ENCODE results near the gene AMOT.
"Not testable (repeated sequence)": the region's sequence is repeated elsewhere in the genome, so short reads cannot be mapped to it uniquely, and the experiment has no call there.

The AMOT gene

DNA sequence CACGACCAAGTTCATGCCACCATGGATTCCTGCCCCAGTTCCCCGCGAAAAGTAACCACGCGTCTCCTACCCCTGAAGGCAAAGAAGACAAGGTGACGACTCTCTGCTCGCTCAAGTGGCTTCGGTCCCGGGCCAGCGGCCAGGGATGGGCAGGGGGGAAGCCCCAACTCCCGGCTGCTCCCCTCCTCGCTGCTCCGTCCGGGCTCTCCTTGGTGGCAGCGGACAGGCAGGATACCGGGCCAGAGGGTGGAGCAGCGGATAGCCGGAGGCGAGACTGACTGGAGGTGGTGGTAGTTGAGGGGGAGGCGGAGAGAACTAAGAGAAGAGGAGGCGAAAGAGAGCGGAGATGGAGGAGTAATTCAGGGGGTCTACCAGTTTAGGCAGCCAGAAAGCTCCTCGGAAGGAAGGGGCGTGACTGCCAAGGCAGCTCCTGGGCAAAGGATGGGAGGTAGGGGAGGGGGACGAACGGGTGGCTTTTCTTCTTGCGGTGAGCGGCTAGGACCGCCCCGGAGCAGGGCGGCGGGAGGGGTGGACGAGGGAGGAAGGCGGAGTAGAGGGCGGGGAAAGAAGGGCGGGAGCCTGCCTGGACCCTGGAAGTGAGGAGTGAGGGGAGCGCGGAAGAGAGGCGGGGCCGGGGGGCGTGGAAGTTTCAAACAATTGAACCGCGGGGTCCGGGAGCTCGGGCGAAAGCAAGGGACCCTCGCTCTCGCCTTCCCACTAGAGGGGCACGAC lies at the start of gene AMOT:
Gene AMOT, minus strand, starts transcription at position 450 of the 732 bp plus-strand sequence. CDS start 17,705 bp downstream, outside the sequence.
- peak; percentile 26 for DNase-seq

DNA sequence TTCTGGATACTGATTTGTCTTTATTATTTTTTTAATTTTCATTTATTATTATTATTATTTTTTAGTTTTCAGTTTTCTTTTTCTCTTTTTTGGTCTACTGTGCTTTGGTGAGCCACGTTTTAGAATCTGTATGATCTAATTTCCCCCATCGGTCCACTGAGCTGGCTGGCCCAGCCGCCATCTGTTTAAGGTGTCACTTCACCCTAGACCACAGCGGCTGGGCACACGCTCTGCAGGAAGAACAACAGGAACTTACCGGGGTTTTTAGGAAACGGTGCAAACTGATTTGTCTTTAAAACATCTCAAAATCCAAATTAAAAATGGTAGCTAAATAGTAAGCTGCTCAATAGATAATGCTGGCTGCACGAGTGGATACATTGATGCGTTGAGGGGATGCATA lies 48.8 kb upstream of the AMOT start:
- no peak for DNase-seq

- no peak for DNase-seq
These were observed 48.3 kb upstream of the AMOT start for GRCh38 chrX:112888916-112889315.

DNA sequence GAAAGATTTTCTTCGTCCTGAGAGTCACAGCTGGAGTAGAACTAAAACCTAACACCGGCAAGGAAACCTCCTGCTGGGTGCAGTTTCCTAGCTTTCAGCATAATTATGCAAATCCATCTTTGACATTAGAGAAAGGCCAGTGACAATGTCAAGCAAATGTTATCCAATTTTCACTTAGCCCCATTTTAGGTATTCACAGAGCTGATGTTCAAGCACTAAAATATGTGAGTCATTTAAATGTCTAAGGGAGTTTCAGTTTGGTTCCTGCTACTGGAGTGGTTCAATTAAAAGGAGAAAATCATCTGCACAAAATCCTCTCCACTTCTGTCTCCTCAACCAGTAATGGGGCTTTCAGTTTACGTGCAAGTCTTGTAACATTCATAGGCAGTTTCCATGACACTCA lies 37.1 kb upstream of the AMOT start:
- no peak for DNase-seq

DNA sequence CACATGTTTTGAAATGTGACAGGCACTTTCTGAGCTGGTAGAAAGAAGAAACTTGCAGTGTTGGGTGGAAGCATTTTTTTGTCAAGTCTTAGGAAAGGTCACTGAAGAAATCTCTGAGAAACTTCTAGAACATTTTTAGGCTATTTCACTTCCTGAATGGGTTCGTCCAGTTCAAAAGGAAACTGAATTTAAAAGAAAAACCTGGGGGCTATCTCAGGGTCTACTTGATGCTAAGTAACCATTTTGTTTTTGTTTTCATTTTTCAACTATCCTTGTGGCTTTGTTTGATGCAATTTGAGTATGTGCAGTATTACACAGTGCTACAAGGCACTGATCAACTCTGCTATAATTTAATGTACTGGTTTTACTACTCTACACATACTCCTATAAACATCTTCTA lies 34.0 kb upstream of the AMOT start:
- peak; percentile 12 for DNase-seq

DNA sequence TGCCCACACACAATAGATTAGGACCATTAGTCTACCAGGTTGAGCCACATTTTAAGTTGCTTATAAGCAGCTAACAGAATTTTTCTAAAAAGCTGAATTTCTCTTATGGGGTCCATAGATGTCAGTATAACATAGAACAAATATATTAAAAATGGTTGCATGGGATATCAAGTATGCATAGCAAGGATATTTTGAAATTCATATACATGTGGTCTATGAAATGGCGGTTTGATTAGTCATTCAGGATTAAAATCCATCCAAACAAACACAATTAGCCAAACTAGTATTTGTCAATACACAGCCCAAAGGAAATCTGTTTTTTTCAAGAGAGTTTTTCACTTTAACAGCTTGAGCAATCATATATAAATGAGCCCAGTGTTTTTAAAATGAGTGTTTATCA lies 33.5 kb upstream of the AMOT start:
- no peak for DNase-seq

GRCh38 chrX:112868586-112868985 lies 28.0 kb upstream of the AMOT start:
- DNase-seq: no peak

GRCh38 chrX:112867570-112867969 lies 26.9 kb upstream of the AMOT start:
- no peak for DNase-seq

DNA sequence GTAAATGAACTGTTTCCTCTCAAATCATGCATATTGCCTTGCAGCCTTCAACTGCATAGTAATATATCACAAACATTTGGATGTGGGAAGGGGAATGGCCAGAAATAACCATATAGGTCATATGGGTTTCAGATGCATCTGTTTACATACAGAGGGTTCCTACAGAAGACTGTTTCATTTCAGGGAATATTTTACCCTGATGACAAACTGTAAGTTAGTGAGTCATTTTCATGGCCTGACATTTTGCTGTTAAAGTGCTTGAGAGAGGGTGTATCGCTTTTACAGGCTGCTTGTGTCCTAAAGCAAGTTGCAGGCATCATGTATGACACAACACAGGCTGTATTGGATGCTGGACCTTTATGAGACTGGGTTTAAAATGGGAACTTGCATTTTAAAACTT lies 25.5 kb upstream of the AMOT start:
- no peak for DNase-seq

GRCh38 chrX:112865464-112866025 lies 24.9 kb upstream of the AMOT start:
- DNase-seq: no peak

DNA sequence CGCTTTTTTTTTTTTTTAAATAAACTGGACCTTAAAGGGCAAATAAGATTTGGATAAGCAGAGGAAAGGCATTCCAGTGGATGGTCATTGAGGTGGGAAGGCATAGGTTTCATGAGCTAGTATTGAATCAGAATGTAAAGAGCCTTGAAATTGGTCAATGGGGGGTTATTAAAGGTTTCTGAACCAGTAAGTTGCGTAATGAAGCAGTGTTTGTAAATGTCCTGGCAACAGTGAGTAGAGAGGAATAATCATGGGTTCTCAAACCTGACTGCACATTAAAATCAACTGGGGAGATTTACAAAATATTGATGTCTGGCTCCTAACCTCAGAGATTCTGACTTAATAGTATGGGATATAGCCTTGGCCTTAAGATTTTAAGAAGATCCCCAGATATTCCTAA lies 23.2 kb upstream of the AMOT start:
- no peak for DNase-seq

DNA sequence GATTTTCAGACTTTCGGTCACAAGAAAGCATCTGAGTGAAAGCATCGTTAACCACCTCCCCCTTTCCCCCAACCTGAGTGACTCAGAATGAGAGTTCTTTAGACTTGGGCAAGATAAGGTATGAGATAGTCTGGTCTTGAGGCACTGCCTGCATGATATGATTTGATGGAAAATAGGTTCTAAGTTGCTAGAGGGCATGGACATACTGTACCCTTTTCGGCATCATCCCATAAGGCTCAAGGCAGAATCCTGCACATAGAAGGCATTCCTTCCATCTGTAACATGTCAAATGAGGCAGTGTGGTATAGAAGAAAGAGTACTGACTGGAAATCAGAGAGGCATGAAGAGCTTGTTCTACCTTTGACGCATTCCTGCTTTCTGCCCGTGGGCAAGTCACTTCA lies 16.8 kb upstream of the AMOT start:
- no peak for DNase-seq

GRCh38 chrX:112854901-112855300 lies 14.3 kb upstream of the AMOT start:
- DNase-seq: not testable (repeated sequence)

DNA sequence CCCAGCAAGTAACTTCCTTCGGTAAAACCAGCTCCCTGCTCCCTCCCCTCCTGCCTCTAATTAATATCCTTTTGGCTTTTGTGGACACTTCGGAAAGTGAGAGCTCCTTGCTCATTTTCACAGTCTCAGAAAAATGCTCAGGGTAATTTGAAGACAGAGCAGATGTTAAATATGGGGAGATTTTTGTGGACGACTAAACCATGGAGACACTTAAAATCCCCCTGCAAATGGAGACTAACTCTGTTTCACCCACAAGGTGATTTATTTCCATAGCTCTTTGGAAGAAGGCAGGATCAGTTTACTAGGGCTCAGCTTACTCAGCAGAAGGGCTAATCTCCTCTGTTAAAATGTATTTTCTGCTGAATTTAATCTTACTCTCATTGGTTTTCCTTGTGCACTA lies 12.2 kb upstream of the AMOT start:
- no peak for DNase-seq

GRCh38 chrX:112851806-112852205 lies 11.2 kb upstream of the AMOT start:
- peak; percentile 55 for DNase-seq

GRCh38 chrX:112851161-112851779 lies 10.6 kb upstream of the AMOT start:
- no peak for DNase-seq

- DNase-seq: peak; percentile 15
These were observed 8.4 kb upstream of the AMOT start for GRCh38 chrX:112849016-112849415.

- no peak for DNase-seq
These were observed 6.2 kb upstream of the AMOT start for GRCh38 chrX:112846782-112847181.

DNA sequence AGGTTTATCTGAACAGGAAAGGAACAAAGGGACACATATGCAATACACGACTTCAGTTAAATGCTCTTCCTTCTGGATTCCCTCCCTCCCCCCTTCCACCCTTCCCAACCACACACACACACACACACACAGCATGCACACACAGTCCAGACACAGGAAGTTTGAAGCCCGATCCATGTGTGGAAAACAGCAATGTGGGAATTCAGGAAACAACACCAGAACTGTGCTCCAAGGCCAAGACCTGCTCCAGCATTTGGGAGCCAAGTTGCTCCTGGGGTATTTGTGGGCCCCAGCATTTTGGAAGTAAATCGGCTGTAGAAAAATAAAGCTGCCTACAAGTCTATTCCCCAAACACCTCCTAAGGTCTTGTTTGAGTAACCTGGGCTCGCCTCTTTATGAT lies 5.6 kb upstream of the AMOT start:
- no peak for DNase-seq

- DNase-seq: no peak
These were observed 3.6 kb upstream of the AMOT start for GRCh38 chrX:112844250-112844649.

DNA sequence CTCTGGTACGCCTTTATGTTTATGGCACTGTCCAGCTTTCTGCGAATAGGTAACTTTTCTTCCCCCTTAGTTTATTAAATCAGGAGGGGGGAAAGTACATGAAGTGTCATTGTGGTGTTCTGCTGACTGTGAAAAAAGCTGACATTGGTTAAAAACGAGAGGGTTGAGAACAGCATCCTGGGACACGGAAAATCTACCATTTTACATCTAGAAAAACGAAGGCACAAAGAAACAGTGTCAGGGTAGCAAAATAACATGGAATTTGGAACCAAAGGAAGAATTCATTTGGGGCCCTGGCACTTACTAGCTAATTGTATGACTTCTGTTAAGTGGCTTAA lies 1.2 kb upstream of the AMOT start:
- DNase-seq: no peak

GRCh38 chrX:112841114-112841819 lies 636 bp upstream of the AMOT start:
- DNase-seq: peak; percentile 80

DNA sequence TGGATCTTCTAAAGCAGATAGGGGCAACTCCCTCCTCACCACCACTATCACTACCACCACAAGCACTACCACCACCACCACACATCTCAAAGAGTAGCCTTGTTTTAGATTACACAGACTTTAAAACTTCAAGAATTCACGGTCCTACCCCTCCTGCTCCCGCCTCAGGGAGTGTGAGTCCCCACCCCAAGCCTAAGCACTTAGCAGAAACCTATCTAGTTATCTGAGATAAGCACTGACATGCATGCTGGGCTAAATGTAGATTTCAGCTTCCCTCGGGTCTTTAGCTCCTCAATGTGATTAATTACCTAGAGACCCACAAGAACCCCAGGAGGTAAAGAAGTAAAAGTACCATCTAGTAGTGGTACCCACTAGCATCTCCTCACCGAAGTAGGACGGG lies 775 bp downstream of the AMOT start:
- DNase-seq: no peak

GRCh38 chrX:112837531-112837930 lies 3.1 kb downstream of the AMOT start:
- no peak for DNase-seq

All from inflammatory macrophage treated with lipopolysaccharide for 4 hours (primary cell).